Activated effector memory CD4-positive, alpha-beta T cell treated with Interleukin-2 at 50 U/mL for 16 hours (primary cell): ENCODE measurements around the gene DRC7.
"Not testable (repeated sequence)": the region's sequence is repeated elsewhere in the genome, so short reads cannot be mapped to it uniquely, and the experiment has no call there.

Source experiments
- DNase-seq: peaks from one replicate; pipeline ENCODE4 v3.0.0-alpha.2; 2020

Gene DRC7

DNA sequence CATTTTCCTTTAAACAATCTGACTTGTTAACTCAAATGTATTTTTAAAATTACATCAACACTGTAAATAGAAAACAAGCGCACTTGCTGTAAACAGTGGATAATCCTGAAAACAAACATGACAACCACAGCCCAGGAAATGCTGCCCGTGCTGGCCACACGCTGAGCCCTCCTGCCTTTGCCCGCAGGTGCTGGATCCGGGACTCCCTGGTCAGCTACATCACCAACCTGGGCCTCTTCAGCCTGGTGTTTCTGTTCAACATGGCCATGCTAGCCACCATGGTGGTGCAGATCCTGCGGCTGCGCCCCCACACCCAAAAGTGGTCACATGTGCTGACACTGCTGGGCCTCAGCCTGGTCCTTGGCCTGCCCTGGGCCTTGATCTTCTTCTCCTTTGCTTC lies 33.1 kb upstream of the DRC7 start:
- no peak for DNase-seq

DNA sequence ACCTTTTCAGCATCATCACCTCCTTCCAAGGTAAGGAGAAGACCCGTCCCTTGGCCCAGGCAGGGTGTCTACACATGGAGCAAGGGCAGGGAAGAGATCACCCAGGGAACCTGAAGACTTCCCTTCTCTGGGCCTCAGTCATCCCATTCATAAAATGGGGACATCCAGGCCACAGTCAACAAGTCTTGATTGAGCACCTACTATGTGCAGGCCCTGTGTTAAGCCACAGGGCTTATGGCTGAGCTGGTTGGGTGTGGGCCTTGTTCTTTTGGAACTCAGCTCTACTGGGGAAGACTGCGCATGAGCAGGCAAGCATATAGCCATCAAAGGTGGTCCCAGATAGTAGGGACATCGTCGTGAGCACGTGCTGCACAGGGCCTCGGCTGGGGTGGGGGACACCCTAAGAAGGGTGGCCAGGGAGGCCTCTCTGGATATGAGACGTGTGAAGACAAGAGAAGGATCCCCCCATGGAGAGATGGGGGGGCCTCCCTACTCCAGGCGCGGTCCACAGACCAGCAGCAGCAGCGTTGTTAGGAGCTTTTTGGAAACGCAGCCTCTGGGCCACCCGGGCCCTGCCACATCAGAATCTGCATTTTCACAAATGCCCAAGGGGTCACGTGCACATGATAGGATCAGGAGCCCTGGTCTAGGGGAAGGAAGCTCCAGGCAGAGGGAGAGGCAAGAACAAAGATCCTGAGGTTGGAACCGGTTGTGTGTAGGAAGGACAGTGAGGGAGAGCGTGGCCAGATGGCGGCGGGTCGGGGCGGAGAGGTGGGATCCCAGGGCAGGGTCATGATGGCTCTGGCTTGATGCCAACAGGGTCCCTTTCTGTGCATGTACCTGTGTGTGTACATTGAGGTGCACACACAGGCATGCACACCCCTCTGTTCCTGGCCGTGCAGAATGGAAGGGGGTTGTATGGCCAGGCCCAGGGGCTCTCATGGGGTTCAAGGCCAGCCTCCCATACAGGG lies 32.4 kb upstream of the DRC7 start:
- no peak for DNase-seq

DNA sequence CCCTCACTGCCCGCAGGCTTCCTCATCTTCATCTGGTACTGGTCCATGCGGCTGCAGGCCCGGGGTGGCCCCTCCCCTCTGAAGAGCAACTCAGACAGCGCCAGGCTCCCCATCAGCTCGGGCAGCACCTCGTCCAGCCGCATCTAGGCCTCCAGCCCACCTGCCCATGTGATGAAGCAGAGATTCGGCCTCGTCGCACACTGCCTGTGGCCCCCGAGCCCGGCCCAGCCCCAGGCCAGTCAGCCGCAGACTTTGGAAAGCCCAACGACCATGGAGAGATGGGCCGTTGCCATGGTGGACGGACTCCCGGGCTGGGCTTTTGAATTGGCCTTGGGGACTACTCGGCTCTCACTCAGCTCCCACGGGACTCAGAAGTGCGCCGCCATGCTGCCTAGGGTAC lies 31.2 kb upstream of the DRC7 start:
- no peak for DNase-seq

DNA sequence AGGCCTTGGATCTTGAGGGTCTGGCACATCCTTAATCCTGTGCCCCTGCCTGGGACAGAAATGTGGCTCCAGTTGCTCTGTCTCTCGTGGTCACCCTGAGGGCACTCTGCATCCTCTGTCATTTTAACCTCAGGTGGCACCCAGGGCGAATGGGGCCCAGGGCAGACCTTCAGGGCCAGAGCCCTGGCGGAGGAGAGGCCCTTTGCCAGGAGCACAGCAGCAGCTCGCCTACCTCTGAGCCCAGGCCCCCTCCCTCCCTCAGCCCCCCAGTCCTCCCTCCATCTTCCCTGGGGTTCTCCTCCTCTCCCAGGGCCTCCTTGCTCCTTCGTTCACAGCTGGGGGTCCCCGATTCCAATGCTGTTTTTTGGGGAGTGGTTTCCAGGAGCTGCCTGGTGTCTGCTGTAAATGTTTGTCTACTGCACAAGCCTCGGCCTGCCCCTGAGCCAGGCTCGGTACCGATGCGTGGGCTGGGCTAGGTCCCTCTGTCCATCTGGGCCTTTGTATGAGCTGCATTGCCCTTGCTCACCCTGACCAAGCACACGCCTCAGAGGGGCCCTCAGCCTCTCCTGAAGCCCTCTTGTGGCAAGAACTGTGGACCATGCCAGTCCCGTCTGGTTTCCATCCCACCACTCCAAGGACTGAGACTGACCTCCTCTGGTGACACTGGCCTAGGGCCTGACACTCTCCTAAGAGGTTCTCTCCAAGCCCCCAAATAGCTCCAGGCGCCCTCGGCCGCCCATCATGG lies 30.5 kb upstream of the DRC7 start:
- no peak for DNase-seq

DNA sequence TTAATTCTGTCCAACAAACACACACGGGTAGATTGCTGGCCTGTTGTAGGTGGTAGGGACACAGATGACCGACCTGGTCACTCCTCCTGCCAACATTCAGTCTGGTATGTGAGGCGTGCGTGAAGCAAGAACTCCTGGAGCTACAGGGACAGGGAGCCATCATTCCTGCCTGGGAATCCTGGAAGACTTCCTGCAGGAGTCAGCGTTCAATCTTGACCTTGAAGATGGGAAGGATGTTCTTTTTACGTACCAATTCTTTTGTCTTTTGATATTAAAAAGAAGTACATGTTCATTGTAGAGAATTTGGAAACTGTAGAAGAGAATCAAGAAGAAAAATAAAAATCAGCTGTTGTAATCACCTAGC lies 30.0 kb upstream of the DRC7 start:
- DNase-seq: no peak

DNA sequence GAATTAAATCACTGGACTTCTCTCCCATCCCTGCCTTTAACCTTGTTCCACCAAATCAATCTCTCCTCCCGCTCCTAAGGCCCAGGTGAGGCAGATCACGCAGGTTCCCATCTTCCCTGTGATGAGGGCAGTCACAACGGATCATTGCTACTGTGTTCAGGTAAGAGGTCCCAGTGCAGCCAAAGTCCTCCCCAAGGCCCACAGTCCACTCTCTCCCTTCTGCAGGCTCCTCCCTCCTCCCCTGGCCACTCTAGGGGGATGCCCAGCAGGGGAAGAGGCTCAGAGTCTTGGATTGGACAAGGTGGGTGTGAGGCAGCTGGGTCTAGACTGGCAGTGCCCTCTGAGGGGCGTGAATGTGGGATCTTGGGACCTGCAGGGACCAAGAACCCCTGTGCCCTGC lies 29.1 kb upstream of the DRC7 start:
- DNase-seq: no peak

DNA sequence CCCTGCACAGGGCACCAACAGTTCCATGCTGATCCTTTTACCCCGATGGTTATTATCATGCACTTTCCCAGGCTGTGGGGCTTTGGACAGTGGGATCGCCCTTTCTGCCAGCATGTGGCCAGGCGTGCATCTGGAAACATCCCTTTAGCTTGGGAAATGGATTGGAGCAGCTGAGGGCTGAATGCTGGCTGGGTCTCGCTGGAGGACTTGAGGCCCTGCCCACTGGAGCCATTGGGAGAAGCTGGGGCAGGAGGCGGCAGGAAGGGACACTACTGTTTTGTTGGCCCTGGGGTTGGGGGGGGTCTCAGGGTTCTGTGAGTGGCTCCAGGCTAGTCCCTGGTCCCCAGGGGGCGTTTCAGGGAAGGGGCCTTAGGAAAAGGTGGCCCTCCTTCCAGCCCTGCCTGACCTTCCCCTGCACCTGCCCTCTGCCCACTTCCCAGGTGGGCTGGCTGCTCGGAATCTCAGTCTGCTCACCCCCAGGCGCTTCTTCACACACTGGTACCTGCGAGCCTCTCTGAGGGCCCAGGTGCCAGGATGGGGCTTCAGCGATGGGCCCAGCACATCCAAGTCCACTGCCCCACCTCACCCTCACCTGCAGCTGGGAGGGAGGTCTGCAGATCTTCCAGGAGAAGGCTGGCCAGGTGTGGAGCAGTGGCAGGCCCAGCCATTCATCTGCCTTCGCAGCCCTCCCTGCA lies 28.1 kb upstream of the DRC7 start:
- no peak for DNase-seq

DNA sequence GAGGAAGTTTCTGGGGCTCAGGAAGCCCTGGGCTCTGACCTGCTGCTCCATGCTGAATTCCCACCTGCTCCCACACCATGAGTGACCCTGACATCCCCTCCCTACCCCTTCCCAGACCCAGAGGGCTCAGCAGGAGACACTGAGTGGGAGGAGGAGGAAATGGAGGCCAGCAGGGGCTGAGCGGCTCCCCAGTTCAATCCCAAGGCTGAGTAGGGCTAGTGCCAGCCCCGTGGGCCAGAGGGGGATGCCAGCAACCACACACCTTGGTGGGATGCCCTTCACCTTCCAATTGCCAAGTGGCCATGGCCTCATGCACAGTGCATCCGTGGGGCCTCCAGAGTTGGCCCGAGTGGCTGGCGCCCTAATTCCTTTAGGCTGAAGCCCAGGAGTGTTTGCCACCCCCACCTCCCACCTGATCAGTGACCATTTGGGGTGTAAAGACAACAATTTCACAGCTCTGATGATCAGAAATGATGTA lies 27.5 kb upstream of the DRC7 start:
- no peak for DNase-seq

DNA sequence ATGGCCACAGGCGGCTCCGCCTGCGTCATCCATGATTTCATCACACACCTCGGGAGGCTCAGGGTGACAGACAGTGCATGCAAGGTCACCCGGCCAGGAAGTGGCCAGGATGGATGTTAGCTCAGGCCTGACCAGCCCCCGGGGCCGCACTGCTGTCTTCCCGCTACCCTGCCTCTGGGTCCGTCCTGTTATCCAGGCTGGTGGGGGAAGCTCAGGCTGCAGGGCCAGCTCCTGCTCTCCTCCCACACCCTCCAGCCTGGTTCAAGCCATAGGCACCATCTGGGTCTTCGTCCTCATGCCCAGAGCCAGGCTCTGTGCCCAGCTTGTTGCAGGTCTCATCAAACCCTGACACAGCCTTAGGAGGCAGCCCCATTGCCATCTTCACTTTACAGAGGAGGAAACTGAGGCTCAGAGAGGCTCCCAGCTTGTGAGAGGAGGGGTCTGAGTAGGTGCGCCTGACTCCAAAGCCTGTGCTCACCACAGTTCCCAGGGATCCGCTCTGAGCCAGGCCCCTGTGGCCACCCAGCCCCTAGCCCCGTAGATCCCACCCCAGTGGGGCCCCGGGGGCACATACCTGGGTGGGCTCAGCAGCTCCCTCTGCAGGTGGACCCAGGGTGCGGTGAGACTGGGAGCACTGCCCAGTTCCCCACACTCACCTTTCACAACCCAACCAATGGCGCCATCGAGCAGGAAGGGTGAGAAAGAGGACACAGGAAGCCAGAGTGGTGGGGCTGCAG lies 26.9 kb upstream of the DRC7 start:
- no peak for DNase-seq

DNA sequence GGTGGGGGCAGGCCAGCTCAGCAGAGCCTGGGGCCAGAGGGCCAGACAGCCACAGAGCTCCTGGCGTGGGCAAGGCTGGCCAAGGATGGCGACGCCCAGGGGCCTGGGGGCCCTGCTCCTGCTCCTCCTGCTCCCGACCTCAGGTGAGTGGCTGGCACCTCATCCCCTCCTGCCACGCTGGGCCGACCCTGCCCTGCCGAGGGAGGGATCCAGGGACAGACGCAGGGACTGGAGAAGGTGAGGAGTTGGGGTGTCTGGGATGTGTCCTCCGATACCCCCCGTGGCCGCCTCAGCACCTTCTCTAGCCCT lies 26.4 kb upstream of the DRC7 start, which contains the start of gene ADGRG3:
TSS of gene ADGRG3 (plus strand) at position 44 of the 309 bp plus-strand sequence. CDS start at position 86, 42 bp downstream.
- no peak for DNase-seq

DNA sequence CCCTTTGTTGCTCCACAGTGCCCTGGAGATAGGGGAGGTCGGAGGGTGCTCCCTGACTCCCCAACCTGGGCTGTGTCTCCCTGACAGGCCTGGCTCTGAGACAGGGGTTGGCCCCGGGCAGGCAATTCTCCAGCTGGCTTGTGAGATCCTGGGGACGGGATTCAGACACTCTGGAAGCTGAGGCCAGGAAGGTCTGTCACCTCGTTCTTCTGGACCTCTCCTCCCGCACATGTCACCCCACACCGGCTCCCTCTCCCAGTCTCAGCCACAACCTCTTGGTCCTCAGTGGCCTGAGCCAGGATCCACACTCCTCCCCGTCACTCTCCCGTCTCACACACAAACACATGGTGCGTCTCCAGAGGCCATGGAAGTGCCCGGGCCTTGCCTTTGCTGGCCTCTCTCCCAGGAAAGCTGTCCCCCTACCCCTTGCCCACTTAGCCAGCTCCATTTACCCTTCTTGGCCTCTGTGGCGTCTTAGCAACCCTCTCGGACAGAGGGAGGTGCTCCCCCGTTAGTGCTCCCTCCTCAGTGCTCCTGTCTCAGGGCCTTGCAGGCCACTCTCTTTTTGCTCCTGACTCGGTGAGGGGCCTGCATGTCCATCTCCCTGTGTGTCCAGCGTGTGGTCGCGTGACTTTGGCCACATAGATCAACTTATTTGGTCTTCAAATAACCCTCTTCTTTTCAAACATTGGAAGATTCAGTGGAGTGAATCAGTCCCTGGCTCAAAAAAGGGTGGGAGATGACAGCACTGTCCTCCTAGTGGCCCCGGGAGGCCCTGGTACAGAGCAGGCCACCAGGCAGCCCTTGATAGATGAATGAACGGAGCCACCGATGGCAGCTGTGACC lies 25.8 kb upstream of the DRC7 start:
- DNase-seq: no peak

DNA sequence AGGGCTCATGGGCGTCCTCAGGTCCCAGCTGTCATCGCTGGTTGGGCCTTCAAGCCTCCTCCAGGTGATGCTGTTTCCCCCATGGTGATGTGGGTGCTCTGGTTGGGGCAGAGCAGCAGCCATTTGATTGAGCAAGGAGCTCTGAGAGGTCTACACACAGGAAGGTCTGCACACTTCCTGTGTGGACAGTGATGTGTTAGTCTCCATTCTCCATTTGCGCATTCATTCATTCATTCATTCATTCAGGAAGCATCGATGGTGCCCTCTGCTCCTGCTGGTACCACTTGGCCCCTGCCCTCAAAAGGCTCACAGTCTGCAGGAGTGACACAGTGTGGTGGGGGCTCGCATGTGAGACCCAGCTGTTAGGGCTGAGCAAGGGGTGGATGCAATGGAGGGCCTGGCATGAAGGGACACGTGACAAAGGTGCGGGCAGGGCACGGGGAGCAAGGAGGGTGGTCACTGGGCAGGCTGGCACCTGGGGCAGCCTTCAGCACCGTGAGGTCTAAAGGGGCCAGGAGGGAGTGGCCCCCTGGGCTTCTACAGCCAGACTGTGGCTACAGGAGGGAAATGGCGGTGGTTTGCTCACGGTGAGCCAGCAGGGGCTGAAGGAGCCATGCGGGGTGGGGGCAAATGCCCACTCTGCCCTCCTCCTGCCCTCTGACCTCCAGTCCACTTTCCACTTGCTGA lies 25.0 kb upstream of the DRC7 start:
- DNase-seq: no peak

DNA sequence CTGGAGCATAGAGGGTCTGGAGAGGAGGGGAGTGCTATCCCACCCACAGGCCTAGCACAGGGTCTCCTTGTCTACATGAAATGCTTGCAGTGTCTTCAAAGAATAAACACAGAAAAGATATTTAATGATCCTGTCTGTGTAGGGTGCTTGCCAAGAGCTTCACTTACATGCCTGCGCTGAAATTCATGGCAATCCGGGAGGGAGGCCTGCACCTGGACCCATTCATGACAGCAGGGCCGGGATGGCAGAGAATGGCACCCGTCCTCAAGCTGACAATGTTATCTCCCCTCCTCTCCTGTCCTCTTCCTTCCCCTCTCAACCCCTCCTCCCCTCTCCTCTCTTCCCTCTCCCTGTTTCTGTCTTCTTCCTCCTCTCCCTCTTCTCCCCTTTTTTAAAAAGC lies 24.4 kb upstream of the DRC7 start:
- no peak for DNase-seq

DNA sequence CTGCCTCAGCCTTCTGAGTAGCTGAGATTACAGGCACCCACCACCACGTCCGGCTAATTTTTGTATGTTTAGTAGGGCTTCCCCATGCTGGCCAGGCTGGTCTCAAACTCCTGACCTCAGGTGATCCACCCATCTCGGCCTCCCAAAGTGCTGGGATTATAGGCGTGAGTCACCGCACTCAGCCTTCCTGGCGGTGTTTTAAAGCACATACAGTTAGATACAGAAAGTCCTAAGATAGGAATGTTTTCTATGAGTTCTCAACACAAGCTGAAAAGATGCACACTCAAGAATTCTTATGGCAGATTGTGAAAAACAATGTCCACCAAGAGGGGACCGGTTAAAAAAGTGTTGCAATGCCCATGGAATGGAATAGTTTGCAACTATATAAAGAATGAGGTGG lies 23.2 kb upstream of the DRC7 start:
- DNase-seq: not testable (repeated sequence)

DNA sequence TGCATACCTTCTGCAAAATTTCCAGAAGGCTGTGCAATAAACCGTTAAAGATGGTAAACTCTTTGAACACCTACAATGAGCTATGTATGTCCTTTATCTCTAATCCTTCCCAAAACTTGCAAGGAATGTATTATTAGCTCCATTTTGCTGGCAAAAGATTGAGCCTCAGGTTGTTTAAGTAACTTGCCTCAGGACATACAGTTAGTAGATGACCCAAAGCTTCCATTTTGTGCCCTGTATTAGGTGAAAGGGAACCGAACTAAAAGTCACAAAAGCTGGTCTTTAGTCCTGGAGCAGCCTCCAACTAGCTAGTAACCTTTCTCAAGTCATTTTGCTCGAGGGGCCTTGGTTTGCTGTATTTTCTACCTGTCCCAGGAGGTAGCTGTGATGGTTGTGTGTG lies 22.2 kb upstream of the DRC7 start:
- no peak for DNase-seq

DNA sequence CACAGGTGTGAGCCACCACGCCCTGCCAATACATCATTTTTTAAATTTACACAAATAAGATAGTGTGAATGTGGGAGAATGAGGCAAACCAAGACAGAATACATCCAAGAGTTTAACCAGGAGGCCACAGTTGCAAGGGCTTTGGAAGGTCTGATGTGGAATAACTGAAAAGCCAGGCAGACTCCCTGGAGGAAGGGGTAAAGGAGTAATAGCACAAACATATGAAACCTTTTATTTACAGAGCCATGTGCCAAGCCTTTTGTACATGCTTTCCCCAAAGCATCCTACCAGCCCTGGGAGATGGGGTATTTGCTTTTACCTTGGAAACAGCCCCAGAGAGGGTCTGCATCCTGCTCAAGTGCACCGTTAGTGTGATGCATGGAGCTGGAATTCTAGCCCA lies 21.8 kb upstream of the DRC7 start:
- no peak for DNase-seq

DNA sequence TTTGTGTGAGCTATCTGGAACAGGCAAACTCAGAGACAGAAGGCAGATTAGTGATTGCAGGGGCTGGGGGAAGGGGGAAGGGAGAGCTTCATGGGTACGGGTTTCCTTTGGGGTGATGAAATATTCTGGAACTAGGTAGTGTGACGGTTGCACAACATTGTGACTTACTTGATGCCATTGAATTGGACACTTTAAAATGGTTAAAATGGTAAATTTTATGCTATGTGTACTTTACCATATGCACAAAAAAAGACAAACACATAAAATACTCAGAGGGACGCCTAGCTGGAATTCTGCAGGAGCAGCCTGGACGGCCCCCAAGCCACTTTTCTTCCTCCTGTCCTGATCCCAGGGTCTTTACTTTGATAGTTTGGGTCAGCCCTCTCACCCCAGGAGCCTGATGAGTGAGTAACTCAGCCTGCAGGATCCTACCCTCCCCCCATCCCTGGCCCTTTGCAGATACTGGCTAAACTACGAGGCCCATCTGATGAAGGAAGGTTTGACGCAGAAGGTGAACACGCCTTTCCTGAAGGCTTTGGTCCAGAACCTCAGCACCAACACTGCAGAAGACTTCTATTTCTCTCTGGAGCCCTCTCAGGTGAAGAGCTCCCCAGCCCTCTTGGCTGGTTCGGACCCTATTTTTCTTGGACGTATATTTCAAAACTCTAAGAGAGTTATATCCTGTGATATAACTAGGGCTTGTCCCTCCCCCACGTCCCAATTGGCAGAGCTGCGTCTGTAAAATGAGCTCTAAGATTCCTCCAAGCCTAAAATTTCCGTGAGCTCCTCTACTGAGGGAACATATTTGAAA lies 18.7 kb upstream of the DRC7 start:
- DNase-seq: no peak

DNA sequence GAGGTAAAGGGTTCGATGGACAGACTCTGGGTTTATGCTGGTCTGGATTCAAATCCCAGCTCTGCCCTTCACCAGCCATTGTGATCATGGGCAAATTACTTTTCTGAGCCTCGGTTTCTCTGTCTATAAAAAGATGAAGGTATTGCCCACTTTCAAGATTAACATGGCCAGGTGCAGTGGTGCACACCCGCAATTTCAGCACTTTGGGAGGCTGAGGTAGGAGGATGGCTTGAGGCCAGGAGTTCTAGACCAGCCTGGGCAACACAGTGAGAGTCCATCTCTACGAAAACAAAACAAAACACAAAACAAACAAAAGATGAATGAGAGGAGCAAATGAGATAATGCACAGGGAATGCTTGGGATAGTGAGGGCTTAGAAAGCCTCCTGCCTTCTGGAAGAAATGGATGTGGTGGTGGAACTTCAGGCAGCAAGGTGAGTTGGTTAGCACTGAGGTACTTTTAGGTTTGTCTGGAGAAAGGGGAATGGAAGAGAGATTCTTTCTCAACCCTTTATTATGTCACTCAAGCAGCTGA lies 18.0 kb upstream of the DRC7 start:
- no peak for DNase-seq

DNA sequence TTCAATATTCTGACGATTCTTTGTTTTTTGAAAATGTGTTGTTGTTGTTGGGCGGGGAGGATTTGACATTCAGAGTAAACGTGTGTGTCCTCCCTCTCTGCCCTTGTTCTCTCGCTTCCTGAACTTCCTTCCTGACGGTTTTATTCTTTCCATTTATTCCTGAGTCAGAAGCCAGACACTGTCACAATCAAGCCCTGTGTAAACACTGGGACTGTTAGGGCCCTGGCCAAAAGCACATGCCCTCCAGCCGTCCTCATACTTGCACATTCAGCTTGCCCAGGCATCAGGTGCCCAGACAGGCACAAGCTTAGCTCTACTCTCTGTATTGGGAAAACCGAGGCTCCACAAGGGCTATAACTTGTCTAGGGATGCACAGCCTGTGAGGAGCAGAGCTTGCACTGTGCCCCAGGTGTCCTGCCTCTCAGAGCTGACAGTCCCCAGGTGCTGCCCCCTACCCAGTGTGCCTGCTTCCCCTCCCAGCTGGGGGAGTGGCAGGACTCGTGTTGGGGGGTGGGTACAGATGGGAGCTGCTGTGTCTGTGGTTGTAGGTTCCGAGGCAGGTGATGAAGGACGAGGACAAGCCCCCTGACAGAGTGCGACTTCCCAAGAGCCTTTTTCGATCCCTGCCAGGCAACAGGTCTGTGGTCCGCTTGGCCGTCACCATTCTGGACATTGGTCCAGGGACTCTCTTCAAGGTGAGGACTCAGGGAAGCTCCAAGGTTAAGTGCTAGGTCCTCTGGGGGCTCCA lies 16.8 kb upstream of the DRC7 start:
- DNase-seq: no peak
